GM12878 (cell line): ENCODE results near the gene PLK5. TPM values are rescaled to one million over a fixed set of nuclear protein-coding genes. Genes with fewer than 3 reads are reported as not detected.

Experiments used
- ATAC-seq: fragments of 200-7000 bp; cut with Tn5 transposase; 3 replicates; pipeline ENCODE4 v1.9.1; 2020; ENCODE audit warnings: mild to moderate bottlenecking, moderate library complexity
- BruUV-seq: library from RNA; stranded (reverse); fragments of 400-500 nt; replicated peaks from 2 replicates; lab custom pipeline; 2021; lab: Mats Ljungman, UMichigan
- CTCF ChIA-PET: fragments of 300-600 bp; sonication (Branson Sonifier 250); formaldehyde crosslinking; extraction: SDS; loops from one replicate; lab custom pipeline; 2021; ENCODE audit warnings: inconsistent platforms; lab: Yijun Ruan, JAX
- POLR2A ChIA-PET: fragments of 350-600 bp; formaldehyde crosslinking; extraction: SDS; loops from one replicate; lab custom pipeline; 2021; ENCODE audit warnings: inconsistent platforms; lab: Charles Lee
- RAD21 ChIA-PET: fragments of 300-600 bp; sonication (Branson Sonifier 250); formaldehyde crosslinking; loops from one replicate; lab custom pipeline; 2023; ENCODE audit warnings: antibody characterized with exemption; ENCODE audit not compliant: unreplicated experiment; lab: Charles Lee
- SMC1A ChIA-PET: fragments of 300-600 bp; sonication (Branson Sonifier 250); formaldehyde crosslinking; loops from one replicate; lab custom pipeline; 2023; ENCODE audit not compliant: unreplicated experiment, uncharacterized antibody; lab: Charles Lee
- DNase-seq: peaks from one replicate; pipeline ENCODE4 v3.0.0-alpha.2; 2011; ENCODE audit warnings: low read depth, low spot score
- FAIRE-seq: peaks from 3 replicates; lab custom pipeline; 2011; peaks lifted over from hg19 to GRCh38; lab: Jason Lieb, UNC
- H2AFZ ChIP-seq: 2 replicates; pipeline ENCODE4 v1.6.0; 2011; ENCODE audit warnings: low read depth, low read length, control low read depth; ENCODE audit not compliant: control insufficient read depth
- H3K27ac ChIP-seq: 2 replicates; pipeline ENCODE4 v1.5.1; 2011; ENCODE audit warnings: control low read depth; ENCODE audit not compliant: control insufficient read depth, insufficient read depth
- H3K27me3 ChIP-seq, 2 experiments: replicated peaks in 1 of 2; 2 replicates each; pipeline versions ENCODE4 v1.6.0 to v1.6.1; 2011; ENCODE audit warnings: low read length in 1 of 2; ENCODE audit not compliant: control insufficient read depth in 2 of 2, insufficient read depth in 2 of 2
- H3K36me3 ChIP-seq, 2 experiments: 2 replicates each; pipeline ENCODE4 v1.5.1; 2011; ENCODE audit warnings: low read length in 1 of 2; ENCODE audit not compliant: control insufficient read depth in 2 of 2, insufficient read depth in 2 of 2
- H3K4me1 ChIP-seq: 2 replicates; pipeline ENCODE4 v1.6.1; 2011; ENCODE audit warnings: mild to moderate bottlenecking, low read length, moderate library complexity, mixed read lengths; ENCODE audit not compliant: control insufficient read depth, insufficient read depth
- H3K4me2 ChIP-seq: 2 replicates; pipeline ENCODE4 v1.6.0; 2011; ENCODE audit warnings: control low read depth; ENCODE audit not compliant: control insufficient read depth, insufficient read depth
- H3K4me3 ChIP-seq: fragments of 200-600 bp; sonication (generic); 2 replicates; pipeline ENCODE4 v1.5.1; 2016
- H3K79me2 ChIP-seq: 2 replicates; pipeline ENCODE4 v1.6.0; 2011; ENCODE audit warnings: low read length; ENCODE audit not compliant: control insufficient read depth, insufficient read depth
- H3K9ac ChIP-seq: 2 replicates; pipeline ENCODE4 v1.8.0; 2011; ENCODE audit warnings: low read length, control low read depth, mixed read lengths; ENCODE audit not compliant: control insufficient read depth, insufficient read depth
- H3K9me3 ChIP-seq: replicated peaks from 3 replicates; pipeline ENCODE4 v1.5.1; 2011; ENCODE audit warnings: mild to moderate bottlenecking, low read length; ENCODE audit not compliant: control insufficient read depth, insufficient read depth
- H4K20me1 ChIP-seq: 2 replicates; pipeline ENCODE4 v1.6.0; 2011; ENCODE audit not compliant: control insufficient read depth, insufficient read depth
- ATF3 ChIP-seq: IDR thresholded peaks from 2 replicates; pipeline ENCODE4 v1.6.1; 2011; ENCODE audit warnings: low read depth, mild to moderate bottlenecking, low read length, moderate library complexity, borderline replicate concordance; ENCODE audit errors: extremely low read depth
- E4F1 ChIP-seq: fragments of 450-650 bp; IDR thresholded peaks from 2 replicates; pipeline ENCODE4 v1.6.1; 2018; ENCODE audit warnings: borderline replicate concordance, mild to moderate bottlenecking; ENCODE audit not compliant: partially characterized antibody
- EZH2 ChIP-seq: IDR thresholded peaks from 2 replicates; pipeline ENCODE4 v1.6.1; 2012; ENCODE audit warnings: low read depth, mild to moderate bottlenecking, control low read depth, inconsistent platforms, low read length, borderline replicate concordance; ENCODE audit not compliant: control insufficient read depth
- HDAC2 ChIP-seq: fragments of 200-600 bp; sonication (generic); IDR thresholded peaks from 2 replicates; pipeline ENCODE4 v1.6.1; 2017
- IKZF2 ChIP-seq, 2 experiments: fragments of 450-650 bp; IDR thresholded peaks; 2 replicates each; pipeline ENCODE4 v1.6.1; 2017; ENCODE audit warnings: mild to moderate bottlenecking in 2 of 2, moderate library complexity in 2 of 2
- KDM1A ChIP-seq: fragments of 200-600 bp; sonication (generic); IDR thresholded peaks from 2 replicates; pipeline ENCODE4 v1.6.1; 2016; ENCODE audit warnings: borderline replicate concordance
- NFIC ChIP-seq: IDR thresholded peaks from 2 replicates; pipeline ENCODE4 v1.6.1; 2012; ENCODE audit warnings: low read depth, mild to moderate bottlenecking, inconsistent platforms, low read length, moderate library complexity
- NFYB ChIP-seq: IDR thresholded peaks from 2 replicates; pipeline ENCODE4 v1.6.1; 2011; ENCODE audit warnings: low read depth, mild to moderate bottlenecking, low read length, improper control_type of control experiment, moderate library complexity; ENCODE audit not compliant: insufficient read depth
- PML ChIP-seq: IDR thresholded peaks from 2 replicates; pipeline ENCODE4 v1.6.1; 2012; ENCODE audit warnings: low read length, inconsistent platforms
- POLR2A ChIP-seq: IDR thresholded peaks from 2 replicates; pipeline ENCODE4 v1.6.1; 2011; ENCODE audit warnings: low read depth, mild to moderate bottlenecking, low read length
- RBBP5 ChIP-seq: fragments of 200-600 bp; sonication (generic); conservative IDR thresholded peaks from 2 replicates; pipeline ENCODE4 v1.6.1; 2016
- SMC3 ChIP-seq: IDR thresholded peaks from 2 replicates; pipeline ENCODE4 v1.6.1; 2011; ENCODE audit warnings: low read length, improper control_type of control experiment, borderline replicate concordance
- STAT3 ChIP-seq: IDR thresholded peaks from 2 replicates; pipeline ENCODE4 v1.6.1; 2011; ENCODE audit warnings: low read depth, low read length, improper control_type of control experiment
- SUPT20H ChIP-seq: IDR thresholded peaks from 2 replicates; pipeline ENCODE4 v1.6.1; 2011; ENCODE audit warnings: low read depth, mild to moderate bottlenecking, low read length, moderate library complexity, borderline replicate concordance; ENCODE audit not compliant: control insufficient read depth
- TBL1XR1 ChIP-seq: IDR thresholded peaks from 2 replicates; pipeline ENCODE4 v1.6.1; 2012; ENCODE audit warnings: low read depth, low read length, improper control_type of control experiment
- TCF3 ChIP-seq: IDR thresholded peaks from 2 replicates; pipeline ENCODE4 v1.6.1; 2012; ENCODE audit warnings: low read depth, mild to moderate bottlenecking, low read length, borderline replicate concordance; ENCODE audit not compliant: insufficient read depth
- WGBS: methylation state at CpG from one replicate; pipeline ENCODE4 v1.1.6; 2016; ENCODE audit warnings: low lambda C conversion rate; ENCODE audit not compliant: insufficient replicate concordance, insufficient coverage; ENCODE audit errors: missing lambda C conversion rate; 5-methylcytosine and 5-hydroxymethylcytosine counted together
- in situ Hi-C: fragments of 300-500 bp; cut with MboI; formaldehyde crosslinking; loops from 9 replicates; pipeline ENCODE4 v1.14.3; 2018; ENCODE audit warnings: mixed read lengths
- intact Hi-C: fragments of 100-400 bp; cut with micrococcal nuclease; formaldehyde crosslinking; loops from one replicate; pipeline ENCODE4 v1.14.2; 2022; ENCODE audit not compliant: unreplicated experiment
- polyA plus RNA-seq, 11 experiments: library from polyadenylated mRNA; depleted of rRNA in 4 of 11; unstranded in 6 of 11; stranded (reverse) in 5 of 11; fragments of >200 nt; fragmentation: Nextera tagmentation in 4 of 11; fragmentation: Illumina TruSeq in 1 of 11; extraction: Ambion mirVana in 4 of 11; extraction: Trizol in 1 of 11; gene quantifications; 1 replicate in 1 of 11; 2 replicates in 10 of 11; pipeline versions ENCODE4 v1.2.1 to v1.2.3, GENCODE V29; 2011 to 2016; ENCODE audit warnings: inconsistent platforms in 2 of 11, missing spikeins in 2 of 11, low read depth in 1 of 11
- total RNA-seq, 4 experiments: library from RNA; depleted of rRNA in 3 of 4; stranded (reverse); fragments of >200 nt in 3 of 4; fragmentation: Illumina TruSeq in 1 of 4; extraction: Trizol in 1 of 4; gene quantifications; 2 replicates each; pipeline versions ENCODE4 v1.2.1 to v1.2.3, GENCODE V29; 2013 to 2021

Gene PLK5
- total and polyA plus RNA-seq, 10 of the 15 experiments (the other 5 are each of a cell fraction or from before 2014, with no cell fraction given) = 0.13 TPM; not detected in 9

GRCh38 chr19:1495051-1495798 lies 28.7 kb upstream of the PLK5 start:
- WGBS = 39% methylated on average over 36 of the region's 37 CpGs
- ATAC-seq (no peak), FAIRE-seq (no peak), DNase-seq (no peak)
- CTCF ChIA-PET = no interaction called here
- H3K36me3 ChIP-seq = no peaks in the 10 kb centered on the region
- H3K4me2 ChIP-seq = no peak overlapping the region
- POLR2A ChIA-PET = no interaction called here
- RAD21 ChIA-PET = no interaction called here
- no peak for TF ChIP-seq SMC3
- no peak for TF ChIP-seq E4F1
- no peak for TF ChIP-seq RBBP5
- no peak for TF ChIP-seq NFYB
- TF ChIP-seq TBL1XR1 = no peak
- no peak for TF ChIP-seq EZH2
- no peak for TF ChIP-seq HDAC2
- TF ChIP-seq IKZF2 (IDR thresholded peaks at IDR 0.05) = no peak
- no peak for TF ChIP-seq KDM1A
- TF ChIP-seq SUPT20H = no peak
- TF ChIP-seq POLR2A = no peak
- TF ChIP-seq STAT3 = no peak
- no peak for TF ChIP-seq TCF3
- no peak for TF ChIP-seq PML
- no peak for TF ChIP-seq ATF3
- no peak for TF ChIP-seq NFIC
- no TSS peak for BruUV-seq
- no peak overlapping the region for H3K9ac ChIP-seq
- intact Hi-C loops (no loop called here), in situ Hi-C loops (no loop called here)
- H3K27me3 ChIP-seq = no peaks in the 10 kb centered on the region; a peak in 1 of 4 replicates
- no peaks in the 10 kb centered on the region for H3K79me2 ChIP-seq
- H2AFZ ChIP-seq = no peak overlapping the region
- no peaks in the 10 kb centered on the region for H4K20me1 ChIP-seq
- SMC1A ChIA-PET = no interaction called here
- no peak overlapping the region for H3K27ac ChIP-seq
- no peaks in the 10 kb centered on the region for H3K9me3 ChIP-seq
- no peak overlapping the region for H3K4me3 ChIP-seq
- no peaks in the 10 kb centered on the region for H3K4me1 ChIP-seq
